ENCODE results near the gene APLN.

DNA sequence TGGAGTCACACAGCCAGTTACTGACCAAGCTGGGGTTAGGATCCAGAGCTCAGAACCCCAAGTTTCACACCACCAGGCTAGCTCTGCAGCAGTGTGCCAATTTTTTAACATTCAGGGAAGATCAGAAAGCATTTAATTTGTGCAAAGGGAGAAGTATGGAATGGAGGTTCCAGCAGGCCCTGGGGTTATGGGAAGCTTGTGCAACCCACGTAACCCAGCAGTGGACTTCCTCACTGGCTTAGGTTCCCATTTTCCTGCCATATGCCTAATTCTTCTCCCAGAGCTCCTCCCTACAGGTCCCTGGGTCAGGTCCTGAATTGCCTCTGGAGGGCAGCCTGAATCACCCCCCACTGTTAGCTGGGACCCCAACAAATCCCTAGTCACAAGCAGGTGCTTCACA is 14.0 kb downstream of the APLN start:
- no peak for TF ChIP-seq POLR2A (IDR thresholded peaks at IDR 0.05)
- TF ChIP-seq, protein P1, sequence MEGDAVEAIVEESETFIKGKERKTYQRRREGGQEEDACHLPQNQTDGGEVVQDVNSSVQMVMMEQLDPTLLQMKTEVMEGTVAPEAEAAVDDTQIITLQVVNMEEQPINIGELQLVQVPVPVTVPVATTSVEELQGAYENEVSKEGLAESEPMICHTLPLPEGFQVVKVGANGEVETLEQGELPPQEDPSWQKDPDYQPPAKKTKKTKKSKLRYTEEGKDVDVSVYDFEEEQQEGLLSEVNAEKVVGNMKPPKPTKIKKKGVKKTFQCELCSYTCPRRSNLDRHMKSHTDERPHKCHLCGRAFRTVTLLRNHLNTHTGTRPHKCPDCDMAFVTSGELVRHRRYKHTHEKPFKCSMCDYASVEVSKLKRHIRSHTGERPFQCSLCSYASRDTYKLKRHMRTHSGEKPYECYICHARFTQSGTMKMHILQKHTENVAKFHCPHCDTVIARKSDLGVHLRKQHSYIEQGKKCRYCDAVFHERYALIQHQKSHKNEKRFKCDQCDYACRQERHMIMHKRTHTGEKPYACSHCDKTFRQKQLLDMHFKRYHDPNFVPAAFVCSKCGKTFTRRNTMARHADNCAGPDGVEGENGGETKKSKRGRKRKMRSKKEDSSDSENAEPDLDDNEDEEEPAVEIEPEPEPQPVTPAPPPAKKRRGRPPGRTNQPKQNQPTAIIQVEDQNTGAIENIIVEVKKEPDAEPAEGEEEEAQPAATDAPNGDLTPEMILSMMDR (IDR thresholded peaks at IDR 0.05), result no peak
